ENCODE results near the gene EIF1B. TPM values are rescaled to one million over a fixed set of nuclear protein-coding genes. Genes with fewer than 3 reads are reported as not detected.

The EIF1B gene
- total RNA-seq, 1 experiment from 2014 or later = 33.6 TPM

DNA sequence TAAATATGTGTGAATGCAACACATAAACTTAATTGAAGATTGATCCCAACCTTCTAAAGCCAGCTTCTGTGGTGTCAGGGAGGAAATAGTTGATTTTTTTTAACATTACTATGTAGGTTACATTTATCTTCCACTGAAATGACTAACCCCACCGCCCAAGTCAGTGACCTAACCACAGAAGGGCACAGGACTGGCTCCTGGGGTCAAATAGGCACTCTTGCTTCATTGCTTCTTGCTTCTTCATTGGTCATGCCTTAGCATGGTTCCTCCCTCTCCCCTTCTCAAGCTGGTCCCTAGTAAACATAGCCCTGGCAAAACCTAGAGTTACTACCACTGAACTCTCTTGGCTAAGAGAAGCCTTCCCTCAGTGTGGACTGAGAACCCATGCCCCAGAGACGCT, 12.3 kb downstream of the EIF1B start:
- DNase-seq (ENCODE audit: low read depth, low spot score) (no peak), ATAC-seq (no peak)
- ChIA-PET RAD21 (ENCODE audit: low non-redundant PET in 1 of 2, low total read pairs in 2 of 2, uncharacterized antibody in 2 of 2, unreplicated experiment in 2 of 2) (no interaction called here), POLR2A (no interaction called here), CTCF (interaction anchor here (1.1 kb wide), 1 partner anchor 130 kb away, joined by 4 read pairs; no protein-coding TSS in a partner anchor)
- no TSS peak for BruUV-seq (replicated peaks)
- Histone ChIP-seq H3K4me1 (ENCODE audit: control insufficient read depth in 1 of 2, insufficient read depth in 2 of 2, low read length in 2 of 2) (no peaks in the 10 kb centered on the region), H3K4me3 (replicated peaks in 1 of 2; ENCODE audit: low read depth in 1 of 2, low read length in 2 of 2) (no peak overlapping the region), H3K9ac (ENCODE audit: low read length) (no peak overlapping the region), H3K9me2 (ENCODE audit: insufficient read depth) (no peaks in the 10 kb centered on the region), H3K27ac (ENCODE audit: low read depth, low read length) (no peak overlapping the region), H3K36me3 (ENCODE audit: control insufficient read depth in 1 of 2, insufficient read depth in 2 of 2, low read length in 2 of 2) (no peaks in the 10 kb centered on the region), H3K4me2 (ENCODE audit: low read length) (no peak overlapping the region), H3K79me2 (ENCODE audit: insufficient read depth, low read length) (no peaks in the 10 kb centered on the region), H3K9me3 (ENCODE audit: control insufficient read depth in 1 of 2, insufficient read depth in 1 of 2, low read depth in 1 of 2, low read length in 2 of 2) (no peaks in the 10 kb centered on the region), H3K27me3 (ENCODE audit: insufficient read depth, low read length) (no peaks in the 10 kb centered on the region), H4K20me1 (ENCODE audit: insufficient read depth) (no peaks in the 10 kb centered on the region), H2AFZ (ENCODE audit: low read depth, low read length, poor library complexity, severe bottlenecking) (no peak overlapping the region)
- TF ChIP-seq, protein P1, sequence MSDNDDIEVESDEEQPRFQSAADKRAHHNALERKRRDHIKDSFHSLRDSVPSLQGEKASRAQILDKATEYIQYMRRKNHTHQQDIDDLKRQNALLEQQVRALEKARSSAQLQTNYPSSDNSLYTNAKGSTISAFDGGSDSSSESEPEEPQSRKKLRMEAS (IDR thresholded peaks at IDR 0.05) = no peak
- TF ChIP-seq ZNF274 (IDR thresholded peaks at IDR 0.05; ENCODE audit: low read depth, low read length) = no peak
- TF ChIP-seq CEBPB (IDR thresholded peaks at IDR 0.05; ENCODE audit: low read depth) = no peak
- no peak for TF ChIP-seq TCF7L2 (IDR thresholded peaks at IDR 0.05; ENCODE audit: borderline replicate concordance, extremely low read depth, insufficient read depth, insufficient read length)
- TF ChIP-seq, protein P2, sequence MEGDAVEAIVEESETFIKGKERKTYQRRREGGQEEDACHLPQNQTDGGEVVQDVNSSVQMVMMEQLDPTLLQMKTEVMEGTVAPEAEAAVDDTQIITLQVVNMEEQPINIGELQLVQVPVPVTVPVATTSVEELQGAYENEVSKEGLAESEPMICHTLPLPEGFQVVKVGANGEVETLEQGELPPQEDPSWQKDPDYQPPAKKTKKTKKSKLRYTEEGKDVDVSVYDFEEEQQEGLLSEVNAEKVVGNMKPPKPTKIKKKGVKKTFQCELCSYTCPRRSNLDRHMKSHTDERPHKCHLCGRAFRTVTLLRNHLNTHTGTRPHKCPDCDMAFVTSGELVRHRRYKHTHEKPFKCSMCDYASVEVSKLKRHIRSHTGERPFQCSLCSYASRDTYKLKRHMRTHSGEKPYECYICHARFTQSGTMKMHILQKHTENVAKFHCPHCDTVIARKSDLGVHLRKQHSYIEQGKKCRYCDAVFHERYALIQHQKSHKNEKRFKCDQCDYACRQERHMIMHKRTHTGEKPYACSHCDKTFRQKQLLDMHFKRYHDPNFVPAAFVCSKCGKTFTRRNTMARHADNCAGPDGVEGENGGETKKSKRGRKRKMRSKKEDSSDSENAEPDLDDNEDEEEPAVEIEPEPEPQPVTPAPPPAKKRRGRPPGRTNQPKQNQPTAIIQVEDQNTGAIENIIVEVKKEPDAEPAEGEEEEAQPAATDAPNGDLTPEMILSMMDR (IDR thresholded peaks at IDR 0.05 in 2 of 3, conservative IDR thresholded peaks at IDR 0.05 in 1 of 3; ENCODE audit: borderline replicate concordance in 1 of 3, insufficient read depth in 1 of 3, low read depth in 2 of 3, low read length in 2 of 3) = no peak
- TF ChIP-seq YY1 (IDR thresholded peaks at IDR 0.05; ENCODE audit: extremely low read depth, insufficient replicate concordance, low read depth, low read length) = no peak
- intact Hi-C loops (cut with micrococcal nuclease) = loop anchor here (10.0 kb wide), 1 partner anchor 883 kb away; no protein-coding TSS in a partner anchor

DNA sequence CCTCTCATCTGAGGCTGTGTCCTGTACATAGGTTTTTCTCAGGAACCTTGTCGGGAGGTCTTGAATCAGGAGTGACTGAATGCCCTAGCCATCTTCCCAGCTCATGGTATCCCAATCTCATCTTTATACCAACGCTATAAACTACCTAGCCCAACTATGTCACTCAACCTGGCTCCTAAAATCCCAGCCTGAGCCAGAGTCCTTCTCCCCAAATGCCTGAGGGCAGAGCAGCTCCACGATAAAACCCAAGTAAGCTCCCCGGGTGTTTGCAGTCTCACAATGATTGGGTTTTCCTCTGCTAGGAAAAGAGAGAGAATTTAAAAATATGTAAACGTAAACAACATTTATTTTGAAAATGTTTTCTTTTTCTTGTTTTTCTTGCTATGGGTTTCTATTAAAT, 14.4 kb downstream of the EIF1B start:
- ChIA-PET POLR2A (no interaction called here), CTCF (no interaction called here), RAD21 (ENCODE audit: low non-redundant PET in 1 of 2, low total read pairs in 2 of 2, uncharacterized antibody in 2 of 2, unreplicated experiment in 2 of 2) (no interaction called here)
- no TSS peak for BruUV-seq (replicated peaks)
- Histone ChIP-seq H3K4me3 (replicated peaks in 1 of 2; ENCODE audit: low read depth in 1 of 2, low read length in 2 of 2) (no peak overlapping the region), H2AFZ (ENCODE audit: low read depth, low read length, poor library complexity, severe bottlenecking) (no peak overlapping the region), H3K36me3 (ENCODE audit: control insufficient read depth in 1 of 2, insufficient read depth in 2 of 2, low read length in 2 of 2) (no peaks in the 10 kb centered on the region), H3K9ac (ENCODE audit: low read length) (no peak overlapping the region), H3K27ac (ENCODE audit: low read depth, low read length) (no peak overlapping the region), H3K9me3 (ENCODE audit: control insufficient read depth in 1 of 2, insufficient read depth in 1 of 2, low read depth in 1 of 2, low read length in 2 of 2) (no peaks in the 10 kb centered on the region), H3K4me1 (ENCODE audit: control insufficient read depth in 1 of 2, insufficient read depth in 2 of 2, low read length in 2 of 2) (no peaks in the 10 kb centered on the region), H3K79me2 (ENCODE audit: insufficient read depth, low read length) (no peaks in the 10 kb centered on the region), H3K4me2 (ENCODE audit: low read length) (no peak overlapping the region), H3K27me3 (ENCODE audit: insufficient read depth, low read length) (no peaks in the 10 kb centered on the region), H3K9me2 (ENCODE audit: insufficient read depth) (no peaks in the 10 kb centered on the region), H4K20me1 (ENCODE audit: insufficient read depth) (no peaks in the 10 kb centered on the region)
- intact Hi-C loops (cut with micrococcal nuclease) = loop anchor here (10.0 kb wide), 1 partner anchor 881 kb away; no protein-coding TSS in a partner anchor
- ATAC-seq (no peak), DNase-seq (ENCODE audit: low read depth, low spot score) (no peak)
- TF ChIP-seq POLR2A (IDR thresholded peaks at IDR 0.05; ENCODE audit: borderline replicate concordance, extremely low read depth, insufficient read depth, insufficient read length) (no peak), SIN3A (IDR thresholded peaks at IDR 0.05; ENCODE audit: low read depth) (no peak), ZFX (IDR thresholded peaks at IDR 0.05) (no peak)
